PFSK-1 (cell line): ENCODE results near the gene AKAP13.
A peak's percentile ranks its signal among the peaks of the same experiment; 100 is the strongest.

Experiments used
- FOXP2 ChIP-seq: optimal IDR thresholded peaks from 2 replicates; pipeline ENCODE3; 2011; ENCODE audit warnings: borderline replicate concordance, control low read depth, inconsistent platforms; ENCODE audit not compliant: insufficient read depth; ENCODE audit errors: extremely low read length, extremely low read depth
- POLR2AphosphoS5 ChIP-seq: IDR thresholded peaks from 2 replicates; pipeline ENCODE4 v1.6.1; 2012; ENCODE audit warnings: low read depth, mild to moderate bottlenecking, control low read depth, low read length, moderate library complexity
- REST ChIP-seq, 2 experiments: IDR thresholded peaks; 2 replicates each; pipeline versions ENCODE4 v1.6.1 to v1.8.0; 2011 to 2012; ENCODE audit warnings: low read depth in 2 of 2, low read length in 2 of 2, control low read depth in 1 of 2, inconsistent platforms in 1 of 2, mild to moderate bottlenecking in 1 of 2, moderate library complexity in 1 of 2; ENCODE audit not compliant: insufficient read depth in 1 of 2
- SIN3A ChIP-seq: IDR thresholded peaks from 2 replicates; pipeline ENCODE4 v1.6.1; 2012; ENCODE audit warnings: mild to moderate bottlenecking, low read length, moderate library complexity, borderline replicate concordance; ENCODE audit not compliant: insufficient read depth
- TAF1 ChIP-seq: IDR thresholded peaks from 2 replicates; pipeline ENCODE4 v1.6.1; 2012; ENCODE audit warnings: low read length, control low read depth, borderline replicate concordance; ENCODE audit not compliant: insufficient read depth

The AKAP13 gene

GRCh38 chr15:85792102-85792731, 411.8 kb downstream of the AKAP13 start:
- TF ChIP-seq REST (IDR thresholded peaks at IDR 0.05; ENCODE audit: insufficient read depth in 1 of 2, low read depth in 2 of 2, low read length in 2 of 2) (no peak), POLR2AphosphoS5 (no peak), TAF1 (no peak), SIN3A (no peak), FOXP2 (no peak)

GRCh38 chr15:85792912-85793590, 412.6 kb downstream of the AKAP13 start:
- TF ChIP-seq TAF1: no peak
- no peak for TF ChIP-seq REST (IDR thresholded peaks at IDR 0.05; ENCODE audit: insufficient read depth in 1 of 2, low read depth in 2 of 2, low read length in 2 of 2)
- TF ChIP-seq SIN3A: no peak
- TF ChIP-seq FOXP2: no peak

GRCh38 chr15:85793641-85794597, 413.5 kb downstream of the AKAP13 start:
- TF ChIP-seq POLR2AphosphoS5: no peak
- TF ChIP-seq FOXP2: no peak
- TF ChIP-seq TAF1: no peak
- no peak for TF ChIP-seq REST (IDR thresholded peaks at IDR 0.05; ENCODE audit: insufficient read depth in 1 of 2, low read depth in 2 of 2, low read length in 2 of 2)

GRCh38 chr15:85794598-85795336, 414.4 kb downstream of the AKAP13 start, which contains the start of gene KLHL25:
KLHL25 (minus strand) TSS chr15:85794925; CDS start chr15:85769810, 25,115 bp downstream.
- TF ChIP-seq TAF1 (peak; percentile 89; the same call in 1 of the 2 replicates), SIN3A (0 out of 2 replicates have a peak, but pooled peaks have one; percentile 74), POLR2AphosphoS5 (peak; percentile 78; the same call in 1 of the 2 replicates), REST (IDR thresholded peaks at IDR 0.05; ENCODE audit: insufficient read depth in 1 of 2, low read depth in 2 of 2, low read length in 2 of 2) (no peak)
